ENCODE measurements around the gene C4orf33.
"Not testable (repeated sequence)": the region's sequence is repeated elsewhere in the genome, so short reads cannot be mapped to it uniquely, and the experiment has no call there.

Gene C4orf33, protein sequence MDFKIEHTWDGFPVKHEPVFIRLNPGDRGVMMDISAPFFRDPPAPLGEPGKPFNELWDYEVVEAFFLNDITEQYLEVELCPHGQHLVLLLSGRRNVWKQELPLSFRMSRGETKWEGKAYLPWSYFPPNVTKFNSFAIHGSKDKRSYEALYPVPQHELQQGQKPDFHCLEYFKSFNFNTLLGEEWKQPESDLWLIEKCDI

DNA sequence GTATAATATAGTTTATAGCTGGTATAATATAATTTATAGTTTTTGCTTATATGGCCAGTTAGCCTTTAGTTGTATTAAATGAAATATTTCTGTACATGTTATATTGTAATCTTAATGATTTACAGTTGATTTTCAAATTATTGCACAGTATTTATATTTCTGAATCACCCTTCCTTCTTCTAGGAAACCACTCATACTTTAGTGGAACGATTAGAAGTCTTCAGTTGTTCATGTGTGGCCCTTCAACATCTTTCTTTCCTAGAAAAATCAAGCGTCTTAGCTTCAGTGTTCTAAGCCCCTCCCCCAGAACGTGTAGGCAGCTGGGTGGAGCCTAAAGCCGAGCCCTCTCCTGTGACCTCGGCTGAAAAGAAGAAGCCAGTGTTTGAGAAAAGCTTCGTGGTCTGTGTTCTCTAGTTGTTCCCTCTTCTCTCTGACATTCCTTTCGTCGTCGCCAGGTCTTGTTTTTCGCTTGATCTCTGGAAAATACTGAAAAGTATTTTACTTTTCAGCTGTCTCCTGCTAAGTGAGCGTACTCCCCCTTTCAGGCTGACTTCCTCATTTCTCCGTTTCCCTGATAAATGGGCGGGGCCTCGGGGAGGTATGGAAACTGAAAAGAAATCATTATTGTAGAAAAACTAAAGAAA lies at the start of gene C4orf33:
TSS of gene C4orf33 (plus strand) at position 342 of the 644 bp plus-strand sequence. CDS start 6,459 bp downstream, outside the sequence.
- peak; percentile 53 to 75 for DNase-seq (ENCODE audit: low read depth in 2 of 2)

DNA sequence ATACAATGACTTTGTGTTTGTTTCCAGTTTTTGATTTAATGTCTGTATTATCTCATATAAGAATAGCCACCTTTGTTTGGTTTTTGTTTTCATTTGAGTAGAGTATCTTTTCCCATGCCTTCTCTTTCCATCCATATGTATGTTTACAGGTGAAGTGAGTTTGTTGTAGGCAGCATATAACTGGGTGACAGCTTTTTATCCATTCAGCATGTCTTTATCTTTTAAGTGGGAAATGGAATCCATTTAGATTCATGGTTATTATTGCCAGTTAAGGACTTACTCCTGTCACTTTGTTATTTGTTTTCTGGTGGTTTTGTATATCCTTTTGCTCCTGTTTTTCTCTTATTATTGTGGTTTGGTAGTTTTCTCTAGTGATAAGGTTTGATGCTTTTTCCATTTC lies 36.9 kb upstream of the C4orf33 start:
- no peak for DNase-seq (ENCODE audit: low read depth in 2 of 2)

- DNase-seq (ENCODE audit: low read depth in 2 of 2), result no peak
These were observed 33.4 kb upstream of the C4orf33 start for GRCh38 chr4:129062580-129062979.

DNA sequence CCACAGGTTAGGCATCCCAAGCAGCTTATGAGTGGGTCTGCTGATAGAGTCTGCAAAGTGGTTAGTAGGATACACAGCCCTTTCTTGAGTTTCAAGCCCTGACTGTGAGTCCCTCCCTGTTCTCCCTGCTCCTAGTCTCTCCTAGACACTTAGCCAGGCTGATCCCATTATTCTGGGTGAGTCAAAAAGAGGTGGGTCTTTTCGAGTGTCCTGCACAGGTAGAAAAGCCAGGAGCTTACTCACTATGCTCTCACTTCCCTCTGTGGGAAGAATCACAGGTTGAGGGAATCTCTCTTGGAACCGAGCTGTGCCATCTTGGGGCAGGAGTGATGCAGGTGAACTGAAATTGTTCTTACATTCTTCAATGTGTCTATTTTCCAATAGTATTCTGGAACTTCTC lies 32.3 kb upstream of the C4orf33 start:
- no peak for DNase-seq (ENCODE audit: low read depth in 2 of 2)

DNA sequence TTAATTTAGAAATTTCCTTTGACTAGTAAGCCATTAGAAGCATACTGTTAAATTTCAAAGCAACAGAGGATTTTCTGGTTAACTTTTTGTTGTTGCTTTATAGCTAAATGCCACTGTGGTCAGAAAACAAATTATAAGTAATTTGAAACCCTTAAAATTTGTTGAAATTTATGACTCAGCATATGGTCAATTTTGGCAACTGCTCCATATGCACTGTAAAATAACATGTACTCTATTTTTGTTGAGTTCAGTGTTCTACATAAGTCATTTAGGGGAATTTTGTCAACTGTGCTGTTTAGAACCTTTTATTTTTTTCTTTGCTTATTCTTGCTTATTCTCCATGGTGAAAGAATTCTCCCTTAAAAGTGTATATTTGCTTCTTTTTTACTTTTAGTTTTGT lies 31.2 kb upstream of the C4orf33 start:
- DNase-seq (ENCODE audit: low read depth in 2 of 2), result no peak

GRCh38 chr4:129069537-129069936 lies 26.4 kb upstream of the C4orf33 start:
- not testable (repeated sequence) for DNase-seq (ENCODE audit: low read depth in 2 of 2)

DNA sequence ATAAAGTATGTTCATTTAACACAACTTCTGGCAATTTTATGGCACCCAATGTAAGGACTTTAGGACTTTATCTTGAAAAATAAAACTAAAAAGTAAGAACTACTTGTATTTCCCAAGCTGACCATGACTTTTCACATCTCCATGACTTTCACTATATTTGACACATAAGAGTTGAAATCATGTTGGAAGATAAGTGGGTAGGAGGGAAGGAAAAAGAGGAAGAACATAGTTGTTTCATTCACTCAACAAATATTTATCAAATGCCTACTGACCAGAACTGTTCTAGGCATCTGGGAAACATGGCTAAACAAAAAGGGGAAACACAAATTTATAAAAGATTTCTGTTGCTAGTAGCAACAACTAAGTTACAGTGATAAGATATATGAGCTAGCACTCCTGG lies 18.6 kb upstream of the C4orf33 start:
- no peak for DNase-seq (ENCODE audit: low read depth in 2 of 2)

DNA sequence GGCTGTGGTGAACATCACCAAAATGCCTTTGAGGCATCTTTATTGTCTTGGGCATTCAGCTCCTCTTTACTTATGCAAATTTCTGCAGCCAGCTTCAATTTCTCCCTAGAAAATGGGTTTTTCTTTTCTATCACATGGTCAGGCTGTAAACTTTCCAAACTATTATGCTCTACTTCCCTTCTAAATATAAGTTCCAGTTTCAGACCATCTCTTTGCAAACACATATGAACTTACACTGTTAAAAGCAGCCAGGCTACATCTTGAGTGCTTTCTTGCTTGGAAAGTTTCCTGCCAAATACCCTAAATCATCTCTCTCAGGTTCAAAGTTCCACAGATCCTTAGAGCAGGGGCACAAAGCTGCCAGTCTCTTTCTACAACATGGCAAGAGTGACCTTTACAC lies 15.8 kb upstream of the C4orf33 start:
- DNase-seq (ENCODE audit: low read depth in 2 of 2), result no peak

- DNase-seq (ENCODE audit: low read depth in 2 of 2), result no peak
These were observed 13.7 kb upstream of the C4orf33 start for GRCh38 chr4:129082302-129082701.

GRCh38 chr4:129085472-129085871 lies 10.5 kb upstream of the C4orf33 start:
- DNase-seq (ENCODE audit: low read depth in 2 of 2), result no peak

- DNase-seq (ENCODE audit: low read depth in 2 of 2), result no peak
These were observed 8.4 kb upstream of the C4orf33 start for GRCh38 chr4:129087516-129087915.

- no peak for DNase-seq (ENCODE audit: low read depth in 2 of 2)
These were observed 3.2 kb upstream of the C4orf33 start for GRCh38 chr4:129092631-129093190.

- peak; percentile 94 to 96 for DNase-seq (ENCODE audit: low read depth in 2 of 2)
These were observed 2.6 kb upstream of the C4orf33 start, which contains the start of gene SCLT1 for GRCh38 chr4:129093191-129093920. Gene SCLT1 (minus strand): TSS chr4:129093539. CDS start chr4:129093103, 436 bp downstream.

- DNase-seq (ENCODE audit: low read depth in 2 of 2), result no peak
These were observed 1.6 kb upstream of the C4orf33 start for GRCh38 chr4:129094347-129094746.

- no peak for DNase-seq (ENCODE audit: low read depth in 2 of 2)
These were observed 2.6 kb downstream of the C4orf33 start for GRCh38 chr4:129098531-129099001.

DNA sequence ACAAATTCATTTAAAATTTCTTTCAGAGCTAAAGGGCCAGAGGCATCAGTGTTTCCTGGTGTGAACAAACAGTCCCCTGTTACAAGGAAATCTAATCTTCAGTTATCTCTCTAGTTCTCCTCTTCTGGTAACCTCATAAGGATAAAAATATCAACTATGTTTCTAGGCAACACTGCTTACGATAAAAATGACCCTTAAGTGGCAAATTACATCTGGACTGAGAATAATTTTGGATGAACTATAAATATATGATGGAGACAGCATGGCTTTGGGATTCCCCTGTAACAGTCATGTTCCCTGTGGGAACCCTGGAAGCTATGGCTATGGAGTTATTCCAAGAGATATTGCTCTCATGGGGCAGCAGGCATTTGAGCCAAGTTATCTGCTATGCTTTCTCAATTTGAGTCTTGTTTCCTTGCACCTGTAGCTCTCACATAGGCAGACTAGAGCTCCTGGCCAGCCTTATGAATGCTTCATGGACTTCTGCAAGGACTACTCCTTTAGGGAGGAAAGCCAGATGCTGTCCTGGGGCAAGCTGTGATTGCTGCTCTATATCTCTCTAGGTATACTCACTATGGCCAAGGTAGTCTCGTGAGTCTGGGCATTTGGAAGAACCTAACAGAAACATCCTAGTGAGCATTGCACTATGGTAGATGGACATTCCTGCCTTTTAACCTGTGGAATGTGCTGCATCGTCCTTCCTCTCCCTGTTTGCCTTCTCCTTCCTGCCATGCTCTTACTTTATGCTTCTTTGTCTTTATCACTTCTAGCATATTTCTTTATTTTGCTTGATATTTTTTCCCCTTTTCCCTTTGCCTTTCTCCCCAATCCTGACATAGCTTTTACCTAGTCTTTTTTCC lies 14.2 kb downstream of the C4orf33 start:
- DNase-seq (ENCODE audit: low read depth in 2 of 2), result no peak

DNA sequence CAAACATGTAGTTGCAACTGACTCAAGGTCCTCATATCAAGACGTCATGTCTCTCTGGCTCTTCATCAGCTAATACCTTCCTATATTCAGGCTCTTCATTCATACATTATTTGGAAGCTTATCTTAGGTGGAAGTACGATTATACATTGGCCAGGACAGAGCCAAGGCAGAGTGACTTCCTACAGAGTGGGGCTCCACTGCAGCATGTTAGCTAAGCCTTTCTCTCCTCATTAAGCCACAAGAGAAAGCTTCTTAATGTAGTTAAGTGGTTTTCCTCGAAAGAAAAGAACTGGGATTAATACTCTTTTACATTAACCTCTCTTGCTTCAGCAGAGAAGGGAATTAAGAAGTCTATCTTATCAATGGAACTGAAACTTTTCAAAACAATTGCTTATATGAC lies 15.0 kb downstream of the C4orf33 start:
- no peak for DNase-seq (ENCODE audit: low read depth in 2 of 2)

DNA sequence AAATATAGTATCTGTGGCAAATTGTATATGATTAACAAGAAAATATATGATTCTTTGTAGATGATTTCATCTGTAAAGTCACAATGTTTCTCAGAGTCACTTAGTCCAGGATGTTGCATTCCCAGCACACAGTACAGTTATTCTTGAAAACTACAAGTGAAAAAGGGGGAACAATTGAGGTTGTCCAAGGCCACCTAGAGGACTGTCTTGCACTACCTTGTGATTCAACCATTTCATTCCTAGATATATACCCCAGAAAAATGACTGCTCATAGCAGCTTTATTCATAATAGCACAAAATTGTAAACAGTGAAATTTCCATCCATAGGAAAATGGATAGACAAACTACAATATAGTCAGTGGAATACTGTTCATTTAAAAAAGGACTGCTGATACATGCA lies 16.0 kb downstream of the C4orf33 start:
- DNase-seq (ENCODE audit: low read depth in 2 of 2), result no peak

- no peak for DNase-seq (ENCODE audit: low read depth in 2 of 2)
These were observed 17.5 kb downstream of the C4orf33 start for GRCh38 chr4:129113434-129113833.

DNA sequence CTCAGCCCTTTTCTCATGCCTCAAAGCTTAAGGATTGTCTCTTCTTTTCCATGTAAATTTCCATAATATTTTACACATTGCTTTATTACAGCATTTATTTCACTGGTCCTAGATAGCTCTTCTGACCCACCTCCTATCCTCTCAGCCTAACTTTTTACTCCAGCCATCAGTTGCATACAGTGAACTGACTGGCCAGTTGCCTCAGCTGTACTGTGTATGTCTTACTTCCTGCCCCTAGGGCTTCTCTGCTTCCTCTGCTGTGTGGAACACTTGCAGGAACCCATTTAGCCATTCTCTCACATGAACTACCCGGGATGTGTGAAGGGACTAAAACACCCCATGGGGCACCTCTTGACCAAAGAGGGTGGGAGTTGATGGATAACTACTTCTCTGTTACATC lies 18.0 kb downstream of the C4orf33 start:
- DNase-seq (ENCODE audit: low read depth in 2 of 2), result no peak

- DNase-seq (ENCODE audit: low read depth in 2 of 2), result no peak
These were observed 21.8 kb downstream of the C4orf33 start for GRCh38 chr4:129117705-129118104.

All from stimulated activated CD4-positive, alpha-beta T cell treated with anti-CD3 and anti-CD28 coated beads, Interleukin-4, amount 100 ng/mL, for 48 hours (primary cell).